Pons (tissue), 1 donor: Measurements from ENCODE around the gene SNRPB.

Experiments used
- DNase-seq: peaks from one replicate; pipeline ENCODE4 v3.0.0-alpha.2; 2016; ENCODE audit warnings: low spot score

The SNRPB gene

GRCh38 chr20:2429051-2429450 is 41.5 kb downstream of the SNRPB start:
- DNase-seq, result no peak

GRCh38 chr20:2421247-2421646 is 49.3 kb downstream of the SNRPB start:
- DNase-seq, result no peak

DNA sequence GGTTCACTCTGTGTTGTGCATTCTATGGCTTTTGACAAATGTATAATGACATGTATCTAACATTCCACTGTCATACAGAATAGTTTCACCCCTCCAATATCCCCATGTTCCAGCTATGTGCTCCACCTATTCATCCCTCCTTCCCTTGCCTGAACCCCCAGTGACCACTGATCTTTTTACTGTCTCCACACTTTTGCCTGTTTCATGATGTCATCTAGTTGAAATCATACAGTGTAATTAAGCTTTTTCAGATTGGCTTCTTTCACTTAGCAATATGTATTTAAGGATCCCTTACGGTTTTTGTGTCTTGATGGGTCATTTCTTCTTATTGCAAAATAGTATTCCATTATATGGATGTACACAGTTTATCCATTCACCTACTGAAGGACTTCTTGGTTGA is 50.1 kb downstream of the SNRPB start:
- no peak for DNase-seq

DNA sequence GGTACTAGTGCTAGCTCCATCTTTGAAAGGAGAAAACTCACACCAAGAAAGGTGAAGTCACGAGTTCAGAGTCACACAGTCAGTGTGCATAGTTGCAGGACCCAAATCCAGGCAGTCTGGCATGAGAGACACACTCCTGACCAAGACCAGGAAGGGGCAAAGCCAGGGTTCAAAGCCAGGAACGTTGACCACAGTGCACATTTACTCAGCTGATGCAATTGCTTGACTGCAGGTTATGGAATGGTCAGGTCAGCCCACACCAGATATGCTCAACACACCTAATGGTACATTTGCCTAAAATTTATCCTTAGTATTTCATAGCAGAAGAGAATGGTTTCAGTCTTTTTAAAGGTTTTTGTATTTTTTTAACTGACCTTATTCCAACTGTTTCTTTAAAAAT is 52.2 kb downstream of the SNRPB start:
- no peak for DNase-seq

- no peak for DNase-seq
Observed at GRCh38 chr20:2417213-2417541, 53.4 kb downstream of the SNRPB start.

DNA sequence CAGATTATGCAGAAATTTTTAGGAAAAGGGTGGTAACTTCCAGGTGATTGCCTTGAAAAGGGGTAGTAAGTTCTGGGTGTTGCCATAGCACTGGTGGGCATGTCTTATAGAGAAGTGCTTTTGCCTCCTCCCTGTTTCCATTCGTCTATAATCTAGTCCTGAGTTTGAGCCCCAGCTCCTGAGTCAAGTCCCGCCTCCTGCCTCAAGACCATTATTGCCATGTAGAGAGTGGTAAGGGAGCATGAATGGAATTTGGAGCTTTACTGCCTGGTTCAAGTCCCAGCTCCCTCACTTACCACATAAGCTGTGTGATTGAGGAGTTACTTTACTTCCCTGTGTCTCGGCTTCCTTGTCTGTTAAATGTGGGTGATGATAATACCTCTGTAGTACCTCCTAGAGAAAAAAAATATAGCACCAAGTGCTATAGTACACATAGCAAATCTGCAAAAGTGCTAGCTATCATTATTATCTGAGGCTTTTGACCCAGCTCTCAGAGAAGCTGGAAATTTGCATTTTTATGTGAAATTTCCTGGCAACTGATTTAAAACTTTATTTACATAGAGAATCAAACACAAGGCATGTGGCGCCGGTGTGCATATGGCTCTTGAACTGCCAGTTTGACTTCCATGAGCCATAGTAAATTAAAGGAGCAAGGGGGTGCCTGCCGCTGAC is 53.9 kb downstream of the SNRPB start:
- no peak for DNase-seq
